Activated CD8-positive, alpha-beta memory T cell treated with anti-CD3 and anti-CD28 coated beads for 36 hours (primary cell): ENCODE data around the gene ADCY3. TPM values are rescaled to one million over a fixed set of nuclear protein-coding genes. Genes with fewer than 3 reads are reported as not detected.

Source experiments
- CTCF ChIA-PET: fragments of 350-600 bp; sonication (Branson Sonifier 250); formaldehyde crosslinking; loops from one replicate; lab custom pipeline; 2021; ENCODE audit warnings: antibody characterized with exemption; lab: Charles Lee
- POLR2A ChIA-PET: fragments of 350-600 bp; sonication (Branson Sonifier 250); formaldehyde crosslinking; loops from one replicate; lab custom pipeline; 2021; ENCODE audit warnings: antibody characterized with exemption; lab: Charles Lee
- total RNA-seq, 2 experiments: library from RNA; stranded (reverse); gene quantifications; one replicate each; pipeline ENCODE4 v1.2.3, GENCODE V29; 2021

ADCY3 gene
- total RNA-seq, 2 experiments from 2014 or later: 87.0 to 88.5 TPM

DNA sequence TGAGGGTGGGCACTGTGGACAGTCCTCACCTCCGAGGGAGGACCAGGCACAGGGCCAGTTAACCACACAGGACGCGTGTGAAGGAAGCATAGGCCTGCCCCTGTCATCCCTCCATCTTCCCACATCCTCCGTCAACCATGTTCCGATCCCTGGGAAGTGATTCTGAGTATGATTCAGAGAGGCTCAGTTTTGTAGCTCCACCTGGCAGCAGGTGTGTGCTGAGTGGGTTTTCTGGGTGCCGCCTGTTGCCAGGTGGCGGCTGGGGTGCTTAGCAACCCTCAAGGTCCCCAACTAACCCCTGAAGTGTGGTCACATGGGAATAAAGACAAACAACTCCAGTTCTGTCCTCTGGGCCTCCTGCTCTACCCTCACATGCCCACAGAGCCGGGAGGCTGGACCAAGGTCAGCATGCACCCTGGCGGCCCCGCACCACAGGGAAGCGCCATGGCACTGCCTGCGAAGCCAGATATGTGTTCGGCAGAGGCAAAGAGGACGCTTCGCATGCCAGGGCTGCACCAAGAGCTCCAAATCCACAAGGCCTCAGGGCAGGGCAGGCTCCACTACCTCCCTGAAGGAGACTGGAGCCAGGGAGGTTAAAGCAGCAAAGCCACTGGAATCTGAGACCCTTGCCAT, 60.0 kb downstream of the ADCY3 start:
- CTCF ChIA-PET: no interaction called here

DNA sequence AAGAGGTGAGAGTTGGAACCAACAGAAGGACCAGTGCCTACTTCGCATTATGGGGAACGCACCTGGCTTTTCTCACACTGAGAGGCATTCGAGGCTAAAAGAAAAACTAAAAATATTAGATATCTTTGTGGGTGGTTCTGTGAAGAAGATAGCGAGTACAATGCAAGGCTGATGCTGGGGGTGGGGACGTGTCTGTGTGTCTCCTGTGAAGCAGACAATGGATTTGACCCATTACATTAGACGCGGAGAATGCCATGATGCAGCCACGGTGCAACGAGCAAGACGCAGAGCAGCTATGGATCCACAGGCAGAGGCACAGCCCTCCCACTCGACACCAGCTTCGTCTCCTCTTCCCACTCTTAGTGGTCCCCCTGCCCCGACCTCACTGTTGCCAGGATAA, 61.0 kb downstream of the ADCY3 start:
- ChIA-PET POLR2A (no interaction called here), CTCF (no interaction called here)

More for the DNA sequence above, 60.0 kb downstream of the ADCY3 start:
- POLR2A ChIA-PET: no interaction called here

DNA sequence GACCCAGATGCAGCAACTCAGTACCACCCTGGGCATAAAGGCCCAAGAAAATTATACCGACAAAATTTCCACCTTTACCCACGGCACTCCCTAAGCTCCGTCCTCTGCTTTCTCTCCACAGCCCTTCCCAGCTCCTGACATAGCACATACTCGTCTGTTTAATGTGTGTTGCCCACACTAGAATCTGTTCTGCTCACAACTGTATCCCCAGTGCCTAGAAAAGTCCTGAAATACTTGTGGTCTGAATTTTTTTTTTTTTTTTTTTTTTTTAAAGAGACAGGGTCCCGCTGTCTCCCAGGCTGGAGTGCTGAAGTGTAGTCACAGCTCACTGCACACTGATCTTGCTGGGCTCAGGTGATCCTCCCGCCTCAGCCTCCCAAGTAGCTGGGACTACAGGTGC, 62.3 kb downstream of the ADCY3 start:
- POLR2A ChIA-PET: no interaction called here
- CTCF ChIA-PET: no interaction called here

DNA sequence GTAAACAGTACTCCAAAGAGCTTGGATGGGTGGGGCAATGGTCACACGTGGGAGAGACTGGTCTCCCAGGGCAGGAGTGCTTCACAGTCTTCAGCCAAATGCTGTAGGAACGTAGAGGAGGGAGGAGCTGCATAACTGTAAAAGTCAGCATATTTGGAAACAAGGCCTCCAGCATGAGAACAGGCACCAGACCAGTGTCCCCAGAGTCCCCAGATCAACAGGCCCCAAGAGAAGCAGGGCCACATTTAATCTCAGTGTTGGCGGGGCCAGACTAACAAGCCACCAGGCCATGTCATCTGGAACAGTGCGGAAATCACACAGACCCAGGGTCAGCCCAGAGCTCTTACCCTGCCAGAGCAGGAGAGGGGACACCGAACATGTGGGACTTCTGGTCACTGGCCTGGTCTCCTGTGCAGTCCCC, 63.2 kb downstream of the ADCY3 start:
- ChIA-PET POLR2A (no interaction called here), CTCF (no interaction called here)

DNA sequence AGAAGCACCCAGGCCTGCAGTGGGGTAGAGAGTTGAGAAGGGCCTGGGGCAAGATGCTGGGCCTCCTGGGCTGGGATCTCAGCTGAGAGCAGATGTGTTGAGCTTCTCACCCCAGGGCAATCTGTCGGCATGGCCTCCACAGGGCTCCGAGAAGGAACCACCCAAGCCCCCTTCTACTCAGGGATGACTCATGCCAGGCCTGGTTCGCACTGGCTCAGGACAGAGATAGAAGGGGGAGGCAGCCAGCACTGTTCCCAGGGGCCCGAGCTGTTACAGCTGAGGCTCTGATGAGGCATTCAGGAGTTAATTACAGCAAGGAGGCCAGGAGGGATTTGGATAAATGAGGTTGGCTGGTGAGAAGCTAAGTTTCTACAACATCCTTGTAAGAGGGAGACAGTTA, 64.3 kb downstream of the ADCY3 start:
- CTCF ChIA-PET: no interaction called here
- POLR2A ChIA-PET: no interaction called here

DNA sequence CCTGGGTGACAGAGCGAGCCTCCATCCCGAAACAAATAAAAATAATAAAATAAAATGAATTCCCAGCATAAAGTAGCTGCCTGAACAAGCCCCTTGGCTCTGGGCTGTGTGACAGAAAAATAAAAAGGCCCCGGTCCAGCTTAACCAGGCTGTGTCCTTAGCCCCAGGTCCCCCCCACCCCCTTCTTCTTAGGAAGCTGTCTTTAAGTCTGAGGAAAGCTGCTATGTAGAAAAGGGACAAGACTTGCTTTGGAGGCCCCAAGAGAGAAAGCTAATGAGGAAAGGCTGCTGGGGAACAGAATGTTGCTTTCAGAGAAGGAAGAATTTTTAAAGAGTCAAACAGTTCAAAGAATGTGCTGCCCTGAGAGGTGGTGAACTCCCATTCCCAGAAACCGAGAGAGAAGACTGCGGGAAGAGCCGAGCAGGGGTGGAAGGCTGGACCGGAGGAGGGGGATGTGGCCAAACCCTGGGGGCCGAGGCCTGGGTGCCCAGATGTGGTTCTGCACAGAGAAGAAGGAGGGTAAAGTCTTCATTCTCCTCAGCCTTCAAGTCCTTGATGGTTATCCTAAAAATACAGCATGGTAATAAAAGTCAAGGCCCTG, 64.9 kb downstream of the ADCY3 start:
- CTCF ChIA-PET: no interaction called here
- POLR2A ChIA-PET: no interaction called here

DNA sequence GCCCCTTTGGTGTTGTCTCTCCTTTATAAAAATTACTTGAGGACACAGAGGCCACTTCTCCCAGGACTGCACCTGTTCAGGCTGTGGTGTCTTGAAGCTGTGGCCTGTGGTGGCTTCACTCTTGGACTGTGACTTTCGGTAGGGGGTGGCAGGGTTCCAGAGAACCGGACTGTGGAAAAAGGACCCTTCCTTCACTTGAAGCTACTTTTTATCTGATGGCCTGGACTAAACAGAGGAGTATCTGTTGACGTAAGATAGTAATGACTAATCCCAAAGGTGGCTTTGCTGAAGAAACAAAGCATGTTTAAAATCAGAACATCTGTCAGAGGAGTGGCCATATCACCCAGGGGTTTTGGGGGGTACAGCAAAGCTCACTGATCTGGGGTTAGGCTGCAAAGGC, 66.0 kb downstream of the ADCY3 start:
- CTCF ChIA-PET: interaction anchor here (0.5 kb wide), 1 partner anchor 577 kb away, joined by 3 read pairs; no protein-coding TSS in a partner anchor

DNA sequence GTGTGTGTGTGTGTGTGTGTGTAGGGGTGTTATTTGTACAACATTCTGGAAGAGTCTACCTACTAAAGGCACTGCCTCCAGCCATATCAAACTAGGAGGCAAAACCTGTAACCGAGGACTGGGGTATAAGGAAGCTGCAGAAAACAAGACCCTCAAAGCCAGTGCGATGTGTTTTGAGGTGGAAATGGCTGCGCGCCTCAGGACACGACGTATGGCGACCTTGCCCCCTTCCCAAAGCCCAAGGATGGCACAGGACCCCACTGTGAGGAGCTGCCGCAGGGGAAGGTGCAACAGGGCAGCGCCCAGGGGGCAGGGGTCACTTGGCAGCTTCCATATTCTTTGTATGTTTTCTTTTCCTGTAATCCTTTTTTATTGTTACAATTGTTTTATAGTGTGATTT, 67.0 kb downstream of the ADCY3 start:
- POLR2A ChIA-PET: no interaction called here
- CTCF ChIA-PET: no interaction called here

More for the DNA sequence above, 66.0 kb downstream of the ADCY3 start:
- POLR2A ChIA-PET: no interaction called here

DNA sequence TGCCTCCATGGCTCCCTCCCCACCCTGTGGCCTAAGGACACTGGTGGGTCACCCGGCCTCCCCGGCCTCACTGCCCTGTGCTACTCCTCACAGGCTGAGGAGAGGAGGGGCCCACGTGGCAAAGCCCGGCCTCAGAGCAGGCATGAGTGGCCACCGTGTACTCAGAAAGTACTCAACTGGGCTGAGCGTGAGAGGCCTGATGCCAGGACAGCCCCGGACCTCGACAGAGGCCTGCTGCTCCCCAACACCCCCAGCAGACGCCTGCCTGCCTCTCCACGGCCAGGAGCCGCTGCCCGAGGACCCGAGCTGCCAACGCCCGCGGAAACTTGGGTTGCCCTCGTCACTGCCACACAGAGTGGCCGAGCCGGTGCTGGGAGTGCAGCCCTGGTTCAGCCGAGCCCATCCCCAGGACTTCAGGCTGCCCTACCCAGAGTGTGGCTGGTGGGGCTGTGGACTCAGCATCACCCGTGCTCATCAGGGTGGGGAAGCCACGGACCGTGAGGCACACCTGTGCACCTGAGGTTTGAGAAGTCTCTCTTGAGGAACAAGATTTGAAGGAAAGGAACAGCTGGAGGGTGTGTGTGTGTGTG, 67.5 kb downstream of the ADCY3 start:
- ChIA-PET CTCF (no interaction called here), POLR2A (no interaction called here)

DNA sequence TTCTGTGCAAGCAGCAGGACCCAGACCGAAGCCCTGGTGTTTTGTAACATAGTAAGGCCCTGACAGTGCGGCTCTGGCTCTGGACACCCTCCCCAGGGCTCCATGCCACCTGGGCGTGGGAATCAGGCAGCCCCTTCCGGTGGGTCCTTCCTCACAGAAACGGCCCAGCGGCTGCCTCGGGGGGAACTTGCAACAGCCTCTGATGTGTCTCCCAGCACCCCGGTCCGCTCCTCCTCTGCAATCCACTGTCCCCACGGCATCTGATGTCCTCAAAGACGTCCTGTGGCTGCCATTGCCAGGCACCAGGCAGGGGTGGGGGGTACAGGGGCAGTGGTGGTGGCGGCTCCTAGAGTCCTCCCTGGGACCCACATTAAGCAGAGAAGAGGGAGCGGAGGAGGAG, 68.0 kb downstream of the ADCY3 start:
- POLR2A ChIA-PET: no interaction called here
- CTCF ChIA-PET: no interaction called here

DNA sequence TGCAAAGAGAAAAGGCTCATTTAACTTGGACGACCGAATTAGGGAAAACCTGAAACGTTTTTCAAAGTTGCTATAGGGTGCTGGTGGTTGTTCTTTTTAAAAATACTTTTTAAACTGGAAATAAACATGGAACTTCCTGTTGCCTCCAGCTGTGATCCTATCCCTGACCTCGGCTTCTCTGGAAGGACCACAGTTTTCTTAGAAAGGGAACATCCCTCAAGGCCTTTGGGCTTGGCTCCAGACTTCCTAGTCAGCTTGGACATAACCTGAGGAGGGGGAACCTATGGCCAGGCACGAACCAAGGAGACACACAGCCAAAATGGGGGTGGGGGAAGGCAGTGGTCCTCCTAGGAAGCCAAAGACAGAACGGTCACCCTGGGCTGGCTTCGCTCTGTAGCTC, 69.1 kb downstream of the ADCY3 start:
- POLR2A ChIA-PET: no interaction called here
- CTCF ChIA-PET: no interaction called here

DNA sequence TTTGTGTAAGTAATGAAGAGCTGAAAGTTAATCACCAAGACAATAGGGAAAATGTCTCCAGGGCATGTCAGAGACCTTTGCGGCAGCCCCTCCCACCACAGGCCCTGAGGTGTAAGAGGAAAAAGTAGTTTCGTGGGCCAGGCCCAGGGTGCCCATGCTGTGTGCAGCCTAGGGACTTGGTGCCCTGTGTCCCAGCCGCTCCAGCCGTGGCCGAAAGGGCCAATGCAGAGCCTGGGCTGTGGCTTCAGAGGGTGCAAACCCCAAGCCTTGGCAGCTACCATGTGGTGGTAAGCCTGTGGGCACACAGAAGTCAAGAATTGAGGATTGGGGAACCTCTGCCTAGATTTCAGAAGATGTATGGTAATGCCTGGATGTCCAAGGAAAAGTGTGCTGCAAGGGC, 74.3 kb downstream of the ADCY3 start:
- ChIA-PET POLR2A (no interaction called here), CTCF (no interaction called here)

DNA sequence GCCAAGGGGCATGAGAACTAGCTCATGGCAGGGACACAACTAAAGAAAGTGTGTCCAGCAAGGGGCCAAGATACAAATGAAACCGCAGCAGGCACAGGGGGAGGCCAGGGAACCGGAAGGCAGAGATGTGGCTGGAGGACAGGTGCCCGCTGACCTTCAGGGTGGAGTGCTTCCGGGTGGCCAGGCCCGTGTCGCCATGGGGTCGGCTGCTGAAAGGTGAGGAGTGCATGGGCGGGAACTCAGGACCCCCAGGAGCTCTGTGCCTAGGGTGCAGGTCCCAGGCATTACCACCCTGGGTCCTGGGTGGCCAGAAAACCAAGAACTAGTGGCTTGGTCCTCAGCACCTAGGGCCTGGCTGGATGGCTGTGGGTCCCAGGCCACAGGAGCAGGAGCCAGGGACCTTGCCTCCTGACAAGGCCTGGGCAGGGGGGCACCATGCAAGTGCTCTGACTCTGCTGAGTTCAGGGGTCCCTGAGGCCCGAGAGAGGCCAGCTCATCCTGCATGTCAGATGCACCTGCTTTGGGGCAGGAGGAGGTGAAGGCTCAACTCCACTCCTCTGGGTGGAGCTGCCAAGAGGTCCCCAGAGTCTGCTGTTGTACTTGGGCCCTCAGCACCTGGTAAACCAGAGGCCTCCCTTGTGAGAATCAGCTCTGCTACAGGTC, 75.9 kb downstream of the ADCY3 start:
- ChIA-PET POLR2A (no interaction called here), CTCF (no interaction called here)

DNA sequence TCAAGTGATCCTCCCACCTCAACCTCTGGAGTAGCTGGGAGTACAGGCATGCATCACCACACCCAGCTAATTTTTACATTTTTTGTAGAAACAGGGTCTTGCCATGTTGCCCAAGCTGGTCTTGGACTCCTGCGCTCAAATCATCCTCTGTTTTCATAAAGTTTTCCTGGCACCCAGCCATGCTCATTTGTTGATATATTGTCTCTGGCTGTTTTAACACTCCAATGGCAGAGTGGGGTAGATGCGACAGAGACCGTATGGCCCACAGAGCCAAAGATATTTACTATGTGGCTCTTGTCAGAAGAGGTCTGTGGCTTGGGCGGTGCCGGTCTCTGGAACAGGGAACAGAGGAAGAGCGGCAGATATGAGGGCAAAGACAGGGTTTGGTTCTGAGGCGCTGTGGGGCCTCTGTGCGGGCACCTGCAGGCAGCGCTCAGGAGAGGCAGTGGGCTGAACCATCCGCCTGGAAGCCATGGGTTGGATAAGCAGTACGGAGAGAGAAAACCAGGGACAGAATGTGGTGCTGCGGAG, 76.6 kb downstream of the ADCY3 start:
- CTCF ChIA-PET: no interaction called here
- POLR2A ChIA-PET: no interaction called here

DNA sequence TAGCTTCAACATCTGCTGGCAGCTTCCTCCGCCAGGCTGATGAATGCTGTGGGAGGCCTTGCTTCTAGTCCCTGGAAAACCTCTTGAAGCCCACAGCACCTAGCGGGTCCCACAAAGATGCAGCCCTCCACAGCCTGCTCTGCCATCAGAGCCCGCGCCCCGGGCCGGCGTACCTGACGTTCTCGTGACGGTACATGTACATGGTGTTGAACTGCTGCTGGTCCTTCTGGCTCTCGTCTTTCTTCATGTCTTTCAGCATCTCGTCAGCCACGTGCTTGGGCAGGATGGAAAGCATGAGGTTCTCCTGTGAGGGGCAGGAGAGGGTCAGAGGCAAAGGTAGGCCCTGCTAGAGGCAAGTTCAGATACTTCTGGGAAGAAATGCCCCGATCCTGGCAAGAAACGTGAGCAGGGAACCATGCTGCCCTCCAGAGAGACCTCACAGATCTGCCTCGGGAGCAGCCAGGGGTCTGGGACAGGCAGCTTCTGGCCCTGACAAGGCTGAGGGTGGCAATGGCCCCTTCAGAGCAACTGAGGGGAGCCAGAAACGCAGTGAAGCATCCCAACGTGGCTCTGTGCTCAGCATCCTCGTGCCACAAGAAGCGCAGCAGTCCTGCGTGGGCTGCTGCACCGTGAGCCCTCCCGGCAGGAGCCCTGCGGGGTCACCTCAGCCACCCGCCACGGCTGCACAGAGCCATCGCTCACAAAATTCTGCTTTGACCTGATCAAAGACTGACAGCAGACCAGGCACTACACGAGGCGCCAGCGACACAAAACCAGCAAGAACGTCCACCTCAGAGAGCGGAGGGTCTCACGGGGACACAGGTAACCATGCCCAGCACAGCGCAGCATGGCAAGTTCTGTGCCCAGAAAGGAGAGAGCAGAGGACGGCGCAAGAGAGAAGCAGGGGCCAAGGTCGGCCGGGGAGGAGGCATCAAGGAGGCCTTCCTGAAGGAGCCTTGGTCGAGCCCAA, 77.7 kb downstream of the ADCY3 start:
- POLR2A ChIA-PET: no interaction called here
- CTCF ChIA-PET: no interaction called here

DNA sequence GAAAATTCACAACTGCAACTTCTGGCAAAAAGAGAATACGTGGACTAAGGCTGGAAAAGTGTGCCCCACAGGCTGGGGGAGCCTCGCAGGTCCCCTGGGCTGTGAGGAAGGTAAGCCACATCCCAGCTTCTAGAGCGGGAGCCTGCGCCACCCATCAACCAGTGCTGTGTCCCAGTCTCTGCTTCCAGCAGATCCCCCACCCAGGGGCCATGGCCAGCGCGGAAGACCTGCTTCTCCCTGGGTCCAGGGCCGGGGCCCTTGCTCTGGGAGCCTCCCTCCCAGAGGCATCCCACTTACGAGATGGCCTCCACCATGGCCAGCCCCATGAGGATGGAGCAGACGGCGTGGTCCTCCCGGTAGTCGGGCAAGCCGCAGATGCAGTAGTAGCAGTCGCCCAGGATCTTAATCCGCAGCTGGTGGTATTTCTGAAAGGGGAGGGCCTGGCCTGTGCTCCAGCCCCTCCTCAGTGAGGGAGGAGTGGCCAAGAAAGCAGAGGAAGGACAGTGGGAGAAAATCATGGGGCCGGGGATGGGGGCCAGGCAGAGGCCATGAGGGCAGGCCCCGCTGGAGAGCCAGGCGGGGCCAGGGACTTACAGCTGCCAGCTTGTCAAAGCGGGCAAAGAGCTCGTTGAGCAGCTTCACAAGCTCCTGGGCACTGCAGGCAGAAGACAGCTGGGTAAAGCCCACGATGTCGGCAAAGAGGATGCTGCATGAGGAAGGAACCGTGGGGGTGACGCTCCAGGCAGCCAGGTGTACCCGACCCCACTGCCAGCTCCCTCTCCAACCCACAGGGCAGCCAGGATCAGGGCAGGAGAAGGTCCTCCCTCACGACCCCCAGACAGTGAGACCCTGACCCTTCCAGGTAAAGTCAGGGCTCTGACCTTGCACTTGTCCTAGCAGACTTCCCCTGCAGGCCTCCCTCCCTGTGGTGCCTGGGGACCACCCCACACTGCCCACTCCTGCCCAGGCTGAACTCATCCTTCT, 78.8 kb downstream of the ADCY3 start:
- CTCF ChIA-PET: no interaction called here
- POLR2A ChIA-PET: no interaction called here

DNA sequence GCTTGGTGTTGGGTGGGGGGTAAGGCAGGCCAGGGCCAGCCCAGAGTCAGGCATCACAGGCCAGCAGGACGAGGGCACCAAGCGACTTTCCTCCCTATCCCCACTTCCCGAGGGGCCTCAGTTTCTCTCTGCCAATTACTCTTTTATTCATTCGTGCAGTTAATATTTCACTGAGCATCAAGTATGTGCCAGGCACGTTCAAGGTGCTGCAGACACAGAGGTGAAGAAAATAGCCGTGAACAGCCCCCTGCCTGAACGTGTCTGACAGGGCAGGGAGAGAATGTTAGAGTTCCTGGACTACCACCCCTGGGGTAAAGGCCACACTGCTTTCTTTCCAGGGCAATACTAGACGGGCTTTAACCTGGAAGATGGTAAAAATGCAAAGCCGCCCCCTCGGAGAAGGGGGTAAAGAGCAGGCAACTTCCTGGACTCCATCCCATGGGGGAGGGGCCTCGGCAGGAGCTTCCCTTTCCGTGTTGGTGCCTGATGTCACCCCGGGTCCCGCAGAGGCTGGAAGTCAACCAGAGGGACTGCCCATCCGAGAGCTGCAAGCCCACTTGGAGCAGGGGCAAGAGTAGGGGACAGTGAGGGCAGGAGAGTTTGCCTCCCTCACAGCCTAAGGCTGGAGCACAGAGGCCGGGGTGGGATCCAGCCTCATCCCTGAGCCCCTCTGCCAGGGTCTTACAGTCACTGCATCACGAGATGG, 79.7 kb downstream of the ADCY3 start:
- CTCF ChIA-PET: interaction anchor here (0.7 kb wide), 1 partner anchor 10 kb away, joined by 3 read pairs; no protein-coding TSS in a partner anchor
- POLR2A ChIA-PET: no interaction called here
